ENCODE data around the gene RIF1.
A peak's percentile ranks its signal among the peaks of the same experiment; 100 is the strongest.

Gene RIF1

DNA sequence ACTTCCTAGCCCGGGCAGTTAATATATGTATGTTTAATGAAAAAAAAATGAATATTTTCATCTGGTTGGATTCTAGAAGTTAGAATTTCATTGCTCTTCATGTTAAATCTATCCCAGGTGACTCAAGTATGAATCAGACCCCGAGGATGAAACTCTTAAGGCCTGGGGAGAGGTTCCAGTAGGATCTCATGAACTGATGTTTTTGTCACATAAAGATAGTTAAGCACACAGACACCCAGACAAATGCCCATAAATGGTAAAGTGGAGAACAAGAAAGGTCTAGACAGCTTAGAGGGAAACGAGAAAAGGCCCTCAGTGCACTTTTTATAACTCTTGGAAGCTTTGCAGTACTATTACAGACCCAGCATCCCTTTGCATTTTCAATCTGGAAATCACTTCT is 114.1 kb downstream of the RIF1 start:
- DNase-seq (ENCODE audit: low read depth): peak; percentile 1

DNA sequence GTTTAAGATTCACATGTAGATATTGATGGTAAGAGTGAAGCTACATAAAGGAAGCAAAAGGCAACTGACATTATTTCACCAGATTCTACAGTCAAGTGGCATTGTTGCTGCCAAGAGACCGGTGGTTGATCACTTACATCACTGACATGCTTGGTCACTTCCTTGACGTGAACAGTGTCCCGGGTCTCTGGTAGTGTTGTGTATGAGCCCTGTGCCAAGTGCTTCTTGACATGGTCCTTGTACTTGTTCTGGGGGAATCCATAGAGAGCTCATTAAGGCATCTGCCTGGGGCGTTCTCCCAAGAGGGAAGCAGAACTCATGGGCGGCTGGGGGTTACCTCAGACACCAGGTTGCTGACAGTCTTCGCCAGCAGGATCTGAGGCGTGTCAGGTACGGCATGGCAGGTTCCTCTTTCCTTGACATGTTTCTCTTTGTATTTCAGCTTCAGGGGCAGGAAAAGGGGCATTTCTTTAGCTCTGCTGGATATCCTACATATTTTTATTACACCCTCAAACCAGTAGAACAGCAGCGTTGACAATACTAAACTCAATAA is 116.2 kb downstream of the RIF1 start:
- DNase-seq (ENCODE audit: low read depth): no peak

DNA sequence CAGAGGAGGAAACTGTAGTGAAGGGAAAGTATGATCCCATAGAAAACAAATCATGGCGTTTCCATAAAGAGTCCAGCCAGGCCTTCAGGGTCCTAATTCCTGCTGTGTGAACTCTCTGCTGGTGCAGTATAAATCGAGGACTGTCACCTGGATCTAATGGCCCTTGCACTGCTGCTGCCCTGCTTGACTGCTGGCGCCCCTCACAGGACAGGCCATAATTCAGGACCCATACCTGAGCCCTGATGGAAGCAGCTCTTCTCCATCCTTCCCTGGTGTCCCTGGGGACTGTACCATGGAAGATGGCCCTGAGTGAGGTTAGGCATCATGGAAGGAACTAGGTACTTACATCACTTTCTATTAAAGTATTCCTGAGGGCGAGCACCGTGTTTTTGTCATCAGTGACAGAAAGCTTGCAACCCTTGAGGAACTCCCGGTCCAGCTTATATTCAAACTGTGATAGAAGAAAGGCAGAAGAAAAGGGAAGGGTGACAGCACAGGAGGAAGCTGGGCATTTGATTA is 116.9 kb downstream of the RIF1 start:
- no peak for DNase-seq (ENCODE audit: low read depth)
